K562 (cell line): ENCODE measurements around the gene HPS5.

Experiments
- FOXA3 ChIP-seq, 2 experiments: fragments of 450-650 bp in 1 of 2; sonication (generic) in 1 of 2; formaldehyde crosslinking; IDR thresholded peaks in 1 of 2; conservative IDR thresholded peaks in 1 of 2; 2 replicates each; pipeline versions ENCODE4 v1.4.0 to v1.8.0; 2020 to 2022; ENCODE audit warnings: mild to moderate bottlenecking in 2 of 2, missing genetic modification reagents in 1 of 2
- HNRNPLL ChIP-seq: fragments of 200-400 bp; formaldehyde crosslinking; IDR thresholded peaks from 2 replicates; pipeline ENCODE4 v1.6.1; 2017; ENCODE audit warnings: low read length, low read depth, mild to moderate bottlenecking; ENCODE audit not compliant: poor library complexity, severe bottlenecking
- NRF1 ChIP-seq, 2 experiments: fragments of 450-650 bp; IDR thresholded peaks in 1 of 2; conservative IDR thresholded peaks in 1 of 2; 2 replicates each; pipeline ENCODE4 v1.6.1; 2014; ENCODE audit warnings: mild to moderate bottlenecking in 2 of 2
- SP2 ChIP-seq: IDR thresholded peaks from 2 replicates; pipeline ENCODE4 v1.6.1; 2011; ENCODE audit warnings: mild to moderate bottlenecking, low read depth, low read length, moderate library complexity; ENCODE audit not compliant: poor library complexity, severe bottlenecking; ENCODE audit errors: extremely low read depth
- TARDBP ChIP-seq: fragments of 450-650 bp; IDR thresholded peaks from 2 replicates; pipeline ENCODE4 v1.6.1; 2016
- TEAD4 ChIP-seq, 2 experiments: sonication (generic) in 1 of 2; formaldehyde crosslinking in 1 of 2; IDR thresholded peaks; 2 replicates each; pipeline versions ENCODE4 v1.6.1 to v1.8.0; 2012 to 2022; ENCODE audit warnings: borderline replicate concordance in 1 of 2, inconsistent platforms in 1 of 2, low read length in 1 of 2, mild to moderate bottlenecking in 1 of 2, missing genetic modification reagents in 1 of 2
- TOE1 ChIP-seq, 2 experiments: fragments of 450-650 bp in 1 of 2; sonication (generic) in 1 of 2; formaldehyde crosslinking in 1 of 2; IDR thresholded peaks; 2 replicates each; pipeline versions ENCODE4 v1.7.1 to v1.8.0; 2016 to 2022; ENCODE audit warnings: borderline replicate concordance in 2 of 2, mild to moderate bottlenecking in 2 of 2, antibody characterized with exemption in 1 of 2, inconsistent platforms in 1 of 2, low read depth in 1 of 2, missing genetic modification reagents in 1 of 2, moderate library complexity in 1 of 2
- ZNF644 ChIP-seq: fragments of 200-800 bp; sonication (Bioruptor generic); IDR thresholded peaks from 2 replicates; pipeline ENCODE4 v1.6.1; 2016; ENCODE audit warnings: low read depth, missing genetic modification characterization, missing compliant biosample characterization
- TF ChIP-seq, protein P1 (sequence below), 3 experiments: IDR thresholded peaks in 2 of 3; conservative IDR thresholded peaks in 1 of 3; 2 replicates each; pipeline ENCODE4 v1.5.1; 2011 to 2012; ENCODE audit warnings: low read length in 3 of 3, mild to moderate bottlenecking in 3 of 3, control low read depth in 2 of 3, improper control_type of control experiment in 1 of 3, inconsistent platforms in 1 of 3, low read depth in 1 of 3, mixed read lengths in 1 of 3, moderate library complexity in 1 of 3; ENCODE audit not compliant: insufficient read depth in 2 of 3
- TF ChIP-seq, protein P2 (sequence below): fragments of 450-650 bp; IDR thresholded peaks from 2 replicates; pipeline ENCODE4 v1.6.1; 2016; ENCODE audit warnings: missing biosample characterization, missing genetic modification characterization

DNA sequence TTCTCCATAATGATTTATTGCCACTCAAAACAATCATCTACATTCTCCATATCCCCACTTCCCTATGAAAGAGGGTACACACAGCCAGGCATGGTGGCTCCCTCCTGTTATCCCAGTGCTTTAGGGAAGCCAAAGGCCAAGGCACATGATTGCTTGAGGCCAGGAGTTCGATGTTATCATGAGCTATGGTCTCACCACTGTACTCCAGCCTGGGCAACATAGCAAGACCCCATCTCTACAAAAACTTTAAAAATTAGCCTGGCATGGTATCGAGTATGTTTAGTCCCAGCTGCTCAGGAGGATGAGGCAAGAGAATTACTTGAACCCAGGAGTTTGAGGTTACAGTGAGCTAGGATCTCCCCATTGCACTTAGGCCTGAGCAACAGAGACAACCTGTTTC lies 6.0 kb downstream of the HPS5 start:
- no peak for TF ChIP-seq NRF1 (conservative IDR thresholded peaks at IDR 0.05 in 1 of 2, IDR thresholded peaks at IDR 0.05 in 1 of 2)
- TF ChIP-seq TEAD4 (IDR thresholded peaks at IDR 0.05; ENCODE audit: low read length) = no peak
- TF ChIP-seq TEAD4 (CRISPR knock-in tag; IDR thresholded peaks at IDR 0.05; ENCODE audit: borderline replicate concordance) = no peak
- TF ChIP-seq ZNF644 (tag) = no peak
- no peak for TF ChIP-seq TARDBP
- TF ChIP-seq, protein P1, sequence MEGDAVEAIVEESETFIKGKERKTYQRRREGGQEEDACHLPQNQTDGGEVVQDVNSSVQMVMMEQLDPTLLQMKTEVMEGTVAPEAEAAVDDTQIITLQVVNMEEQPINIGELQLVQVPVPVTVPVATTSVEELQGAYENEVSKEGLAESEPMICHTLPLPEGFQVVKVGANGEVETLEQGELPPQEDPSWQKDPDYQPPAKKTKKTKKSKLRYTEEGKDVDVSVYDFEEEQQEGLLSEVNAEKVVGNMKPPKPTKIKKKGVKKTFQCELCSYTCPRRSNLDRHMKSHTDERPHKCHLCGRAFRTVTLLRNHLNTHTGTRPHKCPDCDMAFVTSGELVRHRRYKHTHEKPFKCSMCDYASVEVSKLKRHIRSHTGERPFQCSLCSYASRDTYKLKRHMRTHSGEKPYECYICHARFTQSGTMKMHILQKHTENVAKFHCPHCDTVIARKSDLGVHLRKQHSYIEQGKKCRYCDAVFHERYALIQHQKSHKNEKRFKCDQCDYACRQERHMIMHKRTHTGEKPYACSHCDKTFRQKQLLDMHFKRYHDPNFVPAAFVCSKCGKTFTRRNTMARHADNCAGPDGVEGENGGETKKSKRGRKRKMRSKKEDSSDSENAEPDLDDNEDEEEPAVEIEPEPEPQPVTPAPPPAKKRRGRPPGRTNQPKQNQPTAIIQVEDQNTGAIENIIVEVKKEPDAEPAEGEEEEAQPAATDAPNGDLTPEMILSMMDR (IDR thresholded peaks at IDR 0.05 in 2 of 3, conservative IDR thresholded peaks at IDR 0.05 in 1 of 3; ENCODE audit: insufficient read depth in 2 of 3, low read depth in 1 of 3, low read length in 3 of 3) = no peak
- no peak for TF ChIP-seq HNRNPLL
- no peak for TF ChIP-seq FOXA3 (CRISPR knock-in tag; conservative IDR thresholded peaks at IDR 0.05 in 1 of 2, IDR thresholded peaks at IDR 0.05 in 1 of 2)
- TF ChIP-seq SP2 = no peak
- TF ChIP-seq, protein P2, sequence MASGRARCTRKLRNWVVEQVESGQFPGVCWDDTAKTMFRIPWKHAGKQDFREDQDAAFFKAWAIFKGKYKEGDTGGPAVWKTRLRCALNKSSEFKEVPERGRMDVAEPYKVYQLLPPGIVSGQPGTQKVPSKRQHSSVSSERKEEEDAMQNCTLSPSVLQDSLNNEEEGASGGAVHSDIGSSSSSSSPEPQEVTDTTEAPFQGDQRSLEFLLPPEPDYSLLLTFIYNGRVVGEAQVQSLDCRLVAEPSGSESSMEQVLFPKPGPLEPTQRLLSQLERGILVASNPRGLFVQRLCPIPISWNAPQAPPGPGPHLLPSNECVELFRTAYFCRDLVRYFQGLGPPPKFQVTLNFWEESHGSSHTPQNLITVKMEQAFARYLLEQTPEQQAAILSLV = no peak
- no peak for TF ChIP-seq TOE1 (IDR thresholded peaks at IDR 0.05; ENCODE audit: borderline replicate concordance)
- TF ChIP-seq TOE1 (CRISPR knock-in tag; IDR thresholded peaks at IDR 0.05; ENCODE audit: borderline replicate concordance, low read depth) = no peak
